H4 (cell line): ENCODE results near the gene TSPAN15. TPM values are rescaled to one million over a fixed set of nuclear protein-coding genes. Genes with fewer than 3 reads are reported as not detected.

Experiments used
- DNase-seq: peaks from one replicate; pipeline ENCODE4 v3.0.0-alpha.2; 2015; ENCODE audit warnings: low spot score
- total RNA-seq: library from RNA; depleted of rRNA; stranded (reverse); fragments of >200 nt; shearing (Covaris generic); gene quantifications from 2 replicates; pipeline ENCODE4 v1.2.3, GENCODE V29; 2014; rRNA removed

Gene TSPAN15
- total RNA-seq, 1 experiment from 2014 or later: not detected

DNA sequence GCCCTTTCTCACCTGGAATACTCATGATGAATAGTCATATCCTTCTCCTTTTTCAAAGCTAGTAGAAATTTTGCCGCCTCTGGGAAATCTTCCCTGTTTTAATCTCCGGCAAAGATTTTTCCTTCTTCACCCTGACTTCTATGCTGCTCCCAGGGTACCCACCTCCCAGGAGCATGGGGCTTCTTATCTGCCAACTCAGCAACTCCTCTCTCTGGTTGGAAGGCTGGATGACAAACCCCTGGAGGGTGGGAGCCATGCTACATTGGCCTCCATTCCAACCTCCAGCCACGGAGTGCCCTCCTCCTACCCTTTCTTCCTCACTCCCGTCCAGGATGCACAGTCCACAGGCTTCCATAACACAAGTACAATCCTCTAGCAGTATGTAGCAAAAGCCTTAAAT lies 102.1 kb downstream of the TSPAN15 start:
- no peak for DNase-seq

DNA sequence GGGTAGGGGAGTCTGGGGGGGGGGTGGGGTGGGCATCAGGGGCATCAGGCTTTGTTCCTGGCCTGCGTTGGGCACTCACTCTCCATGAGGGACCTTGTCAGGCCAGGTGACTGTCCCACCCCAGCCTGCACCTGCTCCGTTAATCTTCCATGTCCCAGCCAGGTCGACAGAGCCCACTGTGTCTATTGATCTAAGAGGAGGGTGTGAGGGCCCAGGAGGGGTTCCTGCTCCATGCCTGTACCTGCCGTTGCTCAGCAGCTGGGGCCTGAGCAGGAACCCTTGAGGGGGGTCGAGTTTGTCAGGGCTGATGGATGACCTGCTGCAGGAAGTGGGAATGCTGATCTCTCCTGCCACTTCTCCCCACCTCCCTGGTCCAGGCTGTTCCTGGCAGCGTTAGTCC lies 103.3 kb downstream of the TSPAN15 start:
- no peak for DNase-seq

Other genes with a start within 250 kb of the TSPAN15 start
- 0.16 and 0.23 TPM in 2 replicates for gene HKDC1, start 231.1 kb upstream of the TSPAN15 start, total RNA-seq
- gene HK1, start 173.0 kb upstream of the TSPAN15 start, total RNA-seq: 24.4 and 32.1 TPM in 2 replicates
- not detected in 2 replicates for gene TACR2, start 34.5 kb upstream of the TSPAN15 start, total RNA-seq
- 0.14 TPM in 1 of 2 replicates, not detected in the other for gene NEUROG3, start 122.0 kb downstream of the TSPAN15 start, total RNA-seq
- 1.7 and 3.3 TPM in 2 replicates for gene FAM241B, start 178.8 kb downstream of the TSPAN15 start, total RNA-seq